Central memory CD8-positive, alpha-beta T cell (primary cell): ENCODE results near the gene TMEM131L.
"Not testable (repeated sequence)": the region's sequence is repeated elsewhere in the genome, so short reads cannot be mapped to it uniquely, and the experiment has no call there.

ENCODE experiments used
- ATAC-seq: fragments of 150-1000 bp; cut with Tn5 transposase; replicated peaks from 2 replicates; pipeline ENCODE4 v1.10.0; 2022; ENCODE audit warnings: mild to moderate bottlenecking, moderate FRiP score, moderate number of reproducible peaks; ENCODE audit not compliant: poor library complexity, severe bottlenecking; ENCODE audit errors: extremely low read depth
- DNase-seq, 2 donors: peaks; one replicate each; pipeline ENCODE4 v3.0.0; 2021; ENCODE audit warnings: low spot score in 2 of 2
- H3K27ac Mint-ChIP-seq: one replicate; pipeline ENCODE4 v1.8.0; 2022; ENCODE audit warnings: low read depth, mild to moderate bottlenecking, moderate library complexity, mixed read lengths
- H3K27me3 Mint-ChIP-seq: one replicate; pipeline ENCODE4 v1.8.0; 2022; ENCODE audit warnings: mixed read lengths
- H3K36me3 Mint-ChIP-seq: one replicate; pipeline ENCODE4 v1.8.0; 2022; ENCODE audit warnings: mild to moderate bottlenecking, moderate library complexity, mixed read lengths; ENCODE audit not compliant: insufficient read depth
- H3K4me1 Mint-ChIP-seq: one replicate; pipeline ENCODE4 v1.8.0; 2022; ENCODE audit warnings: mixed read lengths
- H3K4me3 Mint-ChIP-seq: one replicate; pipeline ENCODE4 v1.8.0; 2022; ENCODE audit warnings: mild to moderate bottlenecking, moderate library complexity, mixed read lengths
- H3K9me3 Mint-ChIP-seq: one replicate; pipeline ENCODE4 v1.8.0; 2022; ENCODE audit warnings: mixed read lengths

TMEM131L gene

GRCh38 chr4:153428941-153429475, 37.2 kb upstream of the TMEM131L start:
- peaks cover 4% of the 10 kb centered on the region for H3K9me3 Mint-ChIP-seq
- H3K4me3 Mint-ChIP-seq, result no peak overlapping the region
- H3K36me3 Mint-ChIP-seq, result peaks cover 1% of the 10 kb centered on the region
- ATAC-seq, result no peak
- H3K27me3 Mint-ChIP-seq, result no peaks in the 10 kb centered on the region
- no peak overlapping the region for H3K27ac Mint-ChIP-seq
- no peak for DNase-seq
- peaks cover 25% of the 10 kb centered on the region for H3K4me1 Mint-ChIP-seq

DNA sequence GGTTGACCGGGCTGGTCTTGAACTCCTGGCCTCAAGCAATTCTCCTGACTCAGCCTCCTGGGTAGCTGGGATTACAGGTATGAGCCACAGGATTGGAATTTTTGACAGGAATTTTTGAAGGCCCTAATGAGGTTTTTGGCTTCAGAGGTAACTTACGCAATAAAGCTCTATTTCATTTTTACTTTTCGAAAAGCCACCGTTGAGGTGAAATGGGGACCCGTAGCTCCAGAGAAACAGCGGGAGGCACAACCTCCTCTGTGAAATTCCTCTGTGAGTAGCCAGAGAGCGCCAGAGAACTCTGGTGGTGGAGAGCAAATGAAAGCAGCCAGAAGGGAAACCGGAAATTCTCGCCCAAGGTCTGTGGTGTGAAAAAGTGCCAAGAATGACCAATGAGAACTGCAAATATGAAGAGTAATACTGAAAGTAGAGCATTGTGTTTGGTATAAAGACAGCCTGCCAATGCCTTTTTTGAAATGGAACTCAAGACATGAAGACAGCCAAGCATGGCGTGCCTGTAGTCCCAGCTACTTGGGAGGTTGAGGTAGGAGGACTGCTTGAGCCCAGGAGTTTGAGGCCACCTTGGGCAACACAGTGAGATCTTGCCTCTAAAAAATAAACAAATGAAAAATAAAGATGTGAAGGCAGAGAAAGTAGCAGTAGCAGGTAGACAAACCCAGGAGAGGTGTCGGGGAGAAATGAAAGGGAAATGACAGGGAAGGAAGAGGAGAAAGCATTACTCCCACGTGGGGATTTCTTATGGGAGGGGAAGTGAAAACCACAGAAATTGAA, 33.0 kb upstream of the TMEM131L start:
- peak; percentile 26 to 58 for DNase-seq
- peaks cover 20% of the 10 kb centered on the region for H3K4me1 Mint-ChIP-seq

DNA sequence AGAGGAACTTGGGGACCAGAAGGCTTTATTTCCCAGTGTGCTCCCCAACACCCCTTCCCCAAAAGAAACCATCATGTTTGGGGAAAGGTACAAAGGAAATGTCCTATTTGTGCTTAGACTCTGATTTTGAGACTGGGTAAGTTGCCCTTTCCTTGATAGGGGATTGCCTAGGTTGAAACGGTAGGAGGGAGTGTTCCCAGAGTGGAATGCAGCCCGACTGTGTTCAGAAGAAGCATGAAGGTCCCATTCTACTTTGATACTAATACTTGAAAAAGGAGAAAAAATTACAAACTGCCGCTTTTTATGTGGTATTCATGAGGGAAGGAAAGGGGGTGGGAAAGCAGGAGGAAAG, 32.4 kb upstream of the TMEM131L start:
- Mint-ChIP-seq H3K4me3 (peak overlapping the region; percentile 87), H3K27me3 (no peaks in the 10 kb centered on the region), H3K9me3 (peaks cover 4% of the 10 kb centered on the region), H3K4me1 (peaks cover 26% of the 10 kb centered on the region), H3K27ac (peak overlapping the region; percentile 99), H3K36me3 (peaks cover 1% of the 10 kb centered on the region)
- no peak for DNase-seq
- ATAC-seq, result no peak

More for the DNA sequence above, 33.0 kb upstream of the TMEM131L start:
- Mint-ChIP-seq H3K4me3 (peak overlapping the region; percentile 87), H3K27me3 (no peaks in the 10 kb centered on the region), H3K36me3 (peaks cover 1% of the 10 kb centered on the region), H3K9me3 (peaks cover 4% of the 10 kb centered on the region), H3K27ac (peak overlapping the region; percentile 99)
- peak; percentile 70 for ATAC-seq

DNA sequence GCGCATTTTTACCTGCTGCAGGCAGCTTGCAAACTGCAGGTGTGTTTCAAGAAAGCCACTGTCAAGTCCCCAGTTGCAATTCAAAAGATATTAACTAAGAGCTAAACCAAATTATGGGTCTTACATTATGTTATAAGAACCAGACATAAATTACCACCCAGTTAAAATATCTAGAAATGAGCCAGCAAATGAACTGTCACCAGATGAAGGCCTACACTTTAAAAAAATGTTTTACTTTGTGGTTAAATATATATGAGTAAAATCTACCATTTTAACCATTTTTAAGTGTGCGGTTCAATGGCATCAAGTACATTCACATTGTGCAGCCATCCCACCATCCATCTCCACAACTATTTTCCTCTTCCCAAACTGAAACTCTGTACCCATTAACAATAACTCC, 32.0 kb upstream of the TMEM131L start:
- H3K27me3 Mint-ChIP-seq, result no peaks in the 10 kb centered on the region
- H3K27ac Mint-ChIP-seq, result no peak overlapping the region
- peaks cover 4% of the 10 kb centered on the region for H3K9me3 Mint-ChIP-seq
- H3K4me1 Mint-ChIP-seq, result peaks cover 26% of the 10 kb centered on the region
- peaks cover 3% of the 10 kb centered on the region for H3K36me3 Mint-ChIP-seq
- ATAC-seq (no peak), DNase-seq (no peak)
- H3K4me3 Mint-ChIP-seq, result no peak overlapping the region

DNA sequence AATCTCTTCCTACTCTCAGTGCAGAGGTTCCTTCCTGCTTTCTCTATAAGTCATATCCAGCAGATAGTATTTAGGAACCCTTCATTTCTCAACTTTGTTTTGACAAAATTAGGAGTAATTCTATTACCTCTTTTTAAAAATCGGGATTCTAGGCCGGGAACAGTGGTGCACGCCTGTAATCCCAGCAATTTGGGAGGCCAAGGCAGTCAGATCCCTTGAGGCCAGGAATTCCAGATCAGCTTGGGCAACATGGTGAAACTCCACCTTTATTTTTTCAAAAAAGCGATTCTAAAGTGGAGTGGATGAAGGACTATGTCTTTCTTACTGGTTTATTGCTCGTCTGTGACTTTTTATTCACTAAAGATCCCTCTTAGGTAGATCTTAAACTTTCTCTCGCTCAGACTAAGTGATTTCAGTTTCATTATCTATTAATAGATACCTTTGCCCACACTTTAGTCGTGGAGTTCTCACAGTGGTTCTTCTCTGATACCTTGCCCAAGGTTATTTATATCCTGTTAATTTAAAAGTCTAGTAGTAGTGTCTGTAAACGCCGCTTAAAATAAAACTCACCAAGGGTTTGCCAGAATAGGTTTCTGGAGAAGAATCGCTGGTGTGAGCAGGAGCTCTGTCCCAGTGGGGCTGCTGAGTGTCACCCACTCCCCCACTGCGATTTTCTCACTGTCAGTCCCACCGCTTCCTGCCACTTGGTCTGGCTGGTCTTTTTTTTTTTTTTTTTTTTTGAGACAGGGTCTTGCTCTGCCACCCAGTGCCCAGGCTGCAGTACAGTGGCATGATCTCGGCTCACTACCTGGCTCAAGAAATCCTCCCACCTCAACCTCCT, 27.0 kb upstream of the TMEM131L start:
- peak; percentile 92 for ATAC-seq
- H3K4me1 Mint-ChIP-seq, result peaks cover 15% of the 10 kb centered on the region
- H3K27me3 Mint-ChIP-seq, result no peaks in the 10 kb centered on the region
- DNase-seq, result peak in 1 of 2 donors; percentile 15
- H3K36me3 Mint-ChIP-seq, result peaks cover 6% of the 10 kb centered on the region
- H3K27ac Mint-ChIP-seq, result peak overlapping the region; percentile 92
- H3K4me3 Mint-ChIP-seq, result peak overlapping the region; percentile 81
- no peaks in the 10 kb centered on the region for H3K9me3 Mint-ChIP-seq

GRCh38 chr4:153439831-153440230, 26.3 kb upstream of the TMEM131L start:
- ATAC-seq, result no peak
- Mint-ChIP-seq H3K27ac (peak overlapping the region; percentile 92), H3K9me3 (no peaks in the 10 kb centered on the region), H3K4me1 (peaks cover 15% of the 10 kb centered on the region), H3K27me3 (no peaks in the 10 kb centered on the region), H3K4me3 (peak overlapping the region; percentile 81), H3K36me3 (peaks cover 6% of the 10 kb centered on the region)
- DNase-seq, result no peak

- no peak for DNase-seq
- ATAC-seq, result no peak
These were observed 25.7 kb upstream of the TMEM131L start for GRCh38 chr4:153440475-153440874.

DNA sequence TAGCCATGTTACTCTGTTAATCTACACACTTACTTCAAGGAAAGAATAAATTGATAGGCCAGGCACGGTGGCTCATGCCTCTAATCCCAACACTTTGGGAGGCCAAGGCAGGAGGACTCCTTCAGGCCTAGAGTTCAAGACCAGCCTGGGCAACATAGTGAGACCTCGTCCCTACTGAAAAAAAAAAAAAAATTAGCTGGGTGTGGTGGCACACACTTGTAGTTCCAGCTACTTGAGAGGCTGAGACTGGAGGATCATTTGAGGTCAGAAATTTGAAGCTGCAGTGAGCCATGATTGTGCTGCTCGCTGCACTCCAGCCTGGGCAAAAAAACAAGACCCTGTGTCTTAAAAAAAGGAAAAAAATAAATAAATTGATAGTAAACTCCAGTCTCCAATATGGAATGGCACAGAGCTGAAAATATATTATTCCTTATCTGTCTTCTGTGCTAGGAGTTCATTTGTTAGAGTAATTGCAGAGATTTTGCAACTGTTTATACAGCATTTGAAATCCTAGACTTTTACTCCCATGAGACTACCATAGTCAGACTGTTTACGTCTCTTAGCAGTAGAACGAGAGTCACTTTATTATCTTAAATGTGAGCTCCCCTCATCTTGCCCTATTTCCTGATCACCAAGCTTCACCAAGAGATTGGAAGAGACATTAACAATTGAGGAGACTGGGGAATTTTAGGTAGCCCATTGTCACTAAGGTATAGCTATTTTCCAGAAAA, 18.8 kb upstream of the TMEM131L start:
- DNase-seq (no peak), ATAC-seq (no peak)
- no peaks in the 10 kb centered on the region for H3K27me3 Mint-ChIP-seq
- no peak overlapping the region for H3K27ac Mint-ChIP-seq
- no peaks in the 10 kb centered on the region for H3K36me3 Mint-ChIP-seq
- no peaks in the 10 kb centered on the region for H3K9me3 Mint-ChIP-seq
- H3K4me3 Mint-ChIP-seq, result no peak overlapping the region
- H3K4me1 Mint-ChIP-seq, result peaks cover 11% of the 10 kb centered on the region

More at GRCh38 chr4:153440475-153440874, 25.7 kb upstream of the TMEM131L start:
- H3K4me1 Mint-ChIP-seq, result peaks cover 15% of the 10 kb centered on the region
- H3K9me3 Mint-ChIP-seq, result no peaks in the 10 kb centered on the region
- H3K27me3 Mint-ChIP-seq, result no peaks in the 10 kb centered on the region
- peaks cover 6% of the 10 kb centered on the region for H3K36me3 Mint-ChIP-seq
- H3K27ac Mint-ChIP-seq, result peak overlapping the region; percentile 9
- no peak overlapping the region for H3K4me3 Mint-ChIP-seq

- Mint-ChIP-seq H3K9me3 (no peaks in the 10 kb centered on the region), H3K27me3 (no peaks in the 10 kb centered on the region), H3K36me3 (no peaks in the 10 kb centered on the region), H3K4me3 (no peak overlapping the region), H3K27ac (no peak overlapping the region), H3K4me1 (peaks cover 11% of the 10 kb centered on the region)
- ATAC-seq (no peak), DNase-seq (no peak)
These were observed 18.0 kb upstream of the TMEM131L start for GRCh38 chr4:153448003-153448731.

DNA sequence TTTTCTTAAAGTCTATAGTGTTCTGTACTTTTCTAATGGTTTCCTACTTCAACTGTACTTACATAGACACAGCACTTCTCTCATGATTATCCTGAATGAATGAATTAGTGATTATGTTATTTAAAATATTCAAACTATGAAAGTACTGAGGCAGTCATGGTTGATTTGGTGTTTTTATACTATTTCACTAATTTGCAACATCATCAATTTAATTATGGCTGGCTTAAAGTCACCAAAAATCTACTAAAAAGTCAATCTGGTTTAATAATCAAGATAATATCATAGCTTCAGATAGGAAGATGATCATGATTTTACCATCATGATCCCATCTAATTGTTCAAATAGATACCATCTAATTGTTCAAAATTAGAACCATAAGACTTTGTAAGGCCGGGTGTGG, 16.8 kb upstream of the TMEM131L start:
- no peak overlapping the region for H3K4me3 Mint-ChIP-seq

GRCh38 chr4:153450544-153450917, 15.6 kb upstream of the TMEM131L start:
- DNase-seq (no peak), ATAC-seq (peak; percentile 36)
- peaks cover 11% of the 10 kb centered on the region for H3K4me1 Mint-ChIP-seq
- H3K4me3 Mint-ChIP-seq, result peak overlapping the region; percentile 42
- peak overlapping the region; percentile 34 for H3K27ac Mint-ChIP-seq
- no peaks in the 10 kb centered on the region for H3K9me3 Mint-ChIP-seq
- no peaks in the 10 kb centered on the region for H3K36me3 Mint-ChIP-seq
- H3K27me3 Mint-ChIP-seq, result no peaks in the 10 kb centered on the region

More for the DNA sequence above, 16.8 kb upstream of the TMEM131L start:
- DNase-seq (no peak), ATAC-seq (no peak)
- Mint-ChIP-seq H3K27ac (peak overlapping the region; percentile 38), H3K36me3 (no peaks in the 10 kb centered on the region), H3K9me3 (no peaks in the 10 kb centered on the region), H3K27me3 (no peaks in the 10 kb centered on the region), H3K4me1 (peaks cover 11% of the 10 kb centered on the region)

DNA sequence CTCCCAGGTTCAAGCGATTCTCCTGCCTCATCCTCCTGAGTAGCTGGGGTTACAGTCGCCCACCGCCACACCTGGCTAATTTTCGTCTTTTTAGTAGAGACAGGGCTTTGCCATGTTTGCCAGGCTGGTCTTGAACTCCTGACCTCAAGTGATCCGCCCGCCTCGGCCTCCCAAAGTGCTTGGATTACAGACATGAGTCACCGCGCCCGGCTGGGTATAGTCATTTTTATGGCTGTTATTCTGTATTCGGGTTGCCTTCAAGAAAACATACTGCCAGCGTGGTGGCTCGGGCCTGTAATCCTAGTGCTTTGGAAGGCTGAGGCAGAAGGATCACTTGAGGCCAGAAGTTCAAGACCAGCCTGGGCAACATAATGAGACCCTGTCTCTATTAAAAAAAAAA, 15.0 kb upstream of the TMEM131L start:
- ATAC-seq, H3K36me3 Mint-ChIP-seq, H3K4me3 Mint-ChIP-seq, H3K9me3 Mint-ChIP-seq, H3K27me3 Mint-ChIP-seq, DNase-seq: not testable (repeated sequence)
- peaks cover 11% of the 10 kb centered on the region for H3K4me1 Mint-ChIP-seq
- H3K27ac Mint-ChIP-seq, result peak overlapping the region; percentile 34
